GM19395 (cell line): Measurements from ENCODE around the gene PKN2.
"Not testable (repeated sequence)": the region's sequence is repeated elsewhere in the genome, so short reads cannot be mapped to it uniquely, and the experiment has no call there.

Source experiments
- ATAC-seq: cut with Tn5 transposase; IDR thresholded peaks from one replicate; pipeline ENCODE4 v1.9.1; 2021; ENCODE audit warnings: mild to moderate bottlenecking, moderate library complexity; ENCODE audit not compliant: unreplicated experiment

The PKN2 gene

GRCh38 chr1:88784551-88784950 lies 100.5 kb downstream of the PKN2 start:
- no peak for ATAC-seq

DNA sequence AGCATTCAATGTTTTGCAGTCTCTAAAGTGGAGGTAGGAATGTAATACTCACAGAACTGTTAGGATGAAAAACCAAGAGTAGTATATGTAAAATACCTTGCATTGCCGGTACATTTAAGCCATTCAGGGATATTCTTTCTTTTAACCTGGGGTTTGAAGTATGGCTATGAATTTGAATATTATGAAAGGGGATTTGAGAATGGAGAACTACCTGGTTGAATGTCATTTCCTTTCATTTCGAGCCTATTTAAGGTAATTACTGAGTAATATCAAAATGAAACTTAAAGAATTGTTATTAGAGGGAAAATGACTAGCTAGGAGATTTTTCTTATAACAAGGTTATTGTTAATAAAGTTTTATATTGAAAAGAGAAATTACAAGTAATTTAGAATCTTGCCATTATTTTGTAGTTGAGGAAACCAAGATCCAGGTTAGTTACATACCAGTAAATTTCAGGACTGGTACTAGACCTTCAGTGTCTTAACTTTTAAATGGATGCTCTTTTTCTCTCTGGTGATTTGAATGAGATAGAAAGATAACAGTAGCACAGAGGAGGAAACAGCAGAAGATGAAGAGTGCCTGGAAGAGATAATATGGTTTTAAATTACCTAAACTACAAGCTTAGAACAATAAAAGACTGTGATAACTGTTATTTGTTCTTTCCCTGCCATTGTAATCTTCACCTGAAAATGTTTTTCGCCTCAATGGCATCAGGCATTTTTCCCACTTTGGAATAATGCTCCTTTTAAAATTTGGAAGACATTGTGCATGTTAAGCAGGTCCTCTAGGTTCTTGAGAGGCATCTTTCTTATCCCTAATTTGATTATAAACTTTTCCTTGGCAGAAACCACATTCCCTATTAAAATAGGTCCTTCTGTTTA lies 103.2 kb downstream of the PKN2 start:
- peak; percentile 52 for ATAC-seq

DNA sequence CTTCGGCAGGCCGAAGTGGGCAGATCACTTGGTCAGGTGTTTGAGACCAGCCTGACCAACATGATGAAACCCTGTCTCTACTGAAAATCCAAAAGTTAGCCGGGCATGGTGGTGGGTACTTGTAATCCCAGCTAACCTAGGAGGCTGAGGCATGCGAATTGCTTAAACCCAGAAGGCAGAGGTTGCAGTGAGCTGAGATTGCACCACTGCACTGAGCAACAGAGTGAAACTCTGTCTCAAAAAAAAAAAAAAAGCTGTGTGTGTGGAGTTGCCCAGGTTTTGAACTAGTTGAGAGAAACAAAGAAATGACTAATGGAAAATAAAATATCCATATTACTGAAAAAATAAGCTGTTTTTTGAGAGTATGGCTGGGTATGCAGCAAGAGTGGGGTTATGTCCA lies 107.1 kb downstream of the PKN2 start:
- no peak for ATAC-seq

DNA sequence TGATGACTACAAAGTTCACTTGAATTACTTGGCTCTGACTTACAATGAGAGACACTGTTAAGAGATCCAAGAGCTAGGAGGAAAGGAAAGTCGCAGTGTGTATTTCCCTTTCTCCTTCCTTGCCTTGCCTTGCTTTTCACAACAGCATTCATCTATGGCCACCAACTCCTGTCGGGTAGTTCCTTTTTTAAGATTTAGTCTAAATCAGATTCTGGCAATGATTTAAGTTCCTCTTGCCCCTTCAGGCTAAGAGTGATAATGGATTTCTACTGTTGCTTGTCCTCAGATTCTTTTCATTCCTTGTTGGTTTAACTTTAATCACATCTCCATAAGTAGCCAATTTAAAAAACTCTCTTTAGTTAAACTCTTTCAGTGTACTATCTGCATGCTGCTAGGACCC lies 115.4 kb downstream of the PKN2 start:
- ATAC-seq: no peak

DNA sequence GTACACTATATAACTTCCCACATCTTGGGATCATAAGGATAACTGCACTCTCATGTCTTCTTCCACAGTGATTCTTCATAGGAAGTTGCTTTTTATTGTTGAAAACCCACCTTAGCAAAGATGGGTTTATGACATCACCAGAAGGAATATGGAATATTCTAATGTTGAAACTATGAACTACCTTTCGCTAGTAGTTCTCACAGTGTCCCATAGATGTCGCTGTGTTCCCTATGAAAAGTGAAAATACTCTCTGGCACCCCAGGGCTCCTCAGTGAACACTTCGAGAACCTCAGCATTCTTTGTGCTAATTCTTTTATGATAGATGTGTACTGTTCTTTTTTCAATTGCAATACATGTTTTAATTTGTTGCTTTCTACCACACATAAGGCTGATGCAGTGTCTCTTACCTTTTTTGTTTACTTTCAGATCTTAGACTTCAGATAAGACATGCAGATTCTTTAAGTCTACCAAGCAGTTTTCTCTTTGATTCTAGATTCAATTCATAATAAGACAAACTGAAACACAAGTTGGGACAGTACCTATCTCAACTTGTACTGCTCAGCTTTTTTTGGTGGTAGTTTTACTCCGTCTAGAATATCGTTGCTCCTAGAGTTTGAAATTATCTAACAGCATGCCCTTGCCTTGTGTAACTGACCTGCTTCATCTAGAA lies 116.4 kb downstream of the PKN2 start:
- ATAC-seq: no peak

GRCh38 chr1:88801575-88802208 lies 117.6 kb downstream of the PKN2 start:
- no peak for ATAC-seq

DNA sequence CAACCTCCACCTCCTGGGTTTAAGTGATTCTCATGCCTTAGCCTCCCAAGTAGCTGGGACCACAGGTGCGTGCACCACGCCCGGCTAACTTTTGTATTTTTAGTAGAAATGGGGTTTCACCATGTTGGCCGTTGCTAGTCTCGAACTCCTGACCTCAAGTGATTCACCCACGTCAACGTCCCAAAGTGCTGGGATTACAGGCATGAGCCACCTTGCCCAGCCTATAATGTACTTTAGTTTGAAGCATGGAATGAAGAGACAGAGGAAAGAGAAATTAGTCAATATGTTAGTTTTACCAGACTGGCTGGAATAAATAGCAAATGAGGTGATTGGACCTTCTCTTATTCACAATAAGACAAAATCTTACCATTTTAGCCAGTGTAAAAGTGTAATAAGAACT lies 118.3 kb downstream of the PKN2 start:
- ATAC-seq: no peak

DNA sequence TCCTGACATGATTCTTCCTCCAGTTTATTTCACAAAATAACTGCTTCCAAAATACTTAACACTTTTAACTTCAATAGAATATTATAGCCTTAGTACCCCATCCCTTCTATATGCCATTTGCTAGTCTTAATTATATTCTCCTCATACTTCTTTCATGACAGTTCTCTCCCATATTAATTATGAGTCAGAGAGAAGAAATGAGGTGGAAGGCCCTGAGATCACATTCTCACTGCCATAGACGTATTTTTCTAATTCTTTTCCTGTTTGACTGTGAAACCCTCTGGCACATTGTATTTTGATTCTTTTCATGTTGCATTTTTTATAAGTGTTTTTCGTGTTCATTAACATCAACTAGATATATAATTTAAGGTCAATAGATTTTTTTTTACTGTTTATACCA lies 118.9 kb downstream of the PKN2 start:
- ATAC-seq: no peak

- no peak for ATAC-seq
These were observed 119.4 kb downstream of the PKN2 start for GRCh38 chr1:88803444-88803843.

- no peak for ATAC-seq
These were observed 128.3 kb downstream of the PKN2 start for GRCh38 chr1:88812366-88812765.

DNA sequence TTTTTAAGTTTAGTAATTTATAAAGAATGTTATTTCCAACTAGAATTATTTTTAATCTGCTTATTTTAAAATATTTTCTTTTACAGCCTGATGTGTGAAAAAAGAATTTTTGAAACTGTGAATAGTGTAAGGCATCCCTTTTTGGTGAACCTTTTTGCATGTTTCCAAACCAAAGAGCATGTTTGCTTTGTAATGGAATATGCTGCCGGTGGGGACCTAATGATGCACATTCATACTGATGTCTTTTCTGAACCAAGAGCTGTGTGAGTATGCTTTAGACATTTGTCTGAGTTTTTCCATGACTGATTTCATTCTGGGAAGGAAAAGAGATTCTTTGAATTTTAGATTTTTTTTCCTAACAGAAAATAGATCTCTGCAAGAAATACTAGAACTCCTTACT lies 129.4 kb downstream of the PKN2 start:
- no peak for ATAC-seq

- ATAC-seq: not testable (repeated sequence)
These were observed 135.6 kb downstream of the PKN2 start for GRCh38 chr1:88819642-88820041.

DNA sequence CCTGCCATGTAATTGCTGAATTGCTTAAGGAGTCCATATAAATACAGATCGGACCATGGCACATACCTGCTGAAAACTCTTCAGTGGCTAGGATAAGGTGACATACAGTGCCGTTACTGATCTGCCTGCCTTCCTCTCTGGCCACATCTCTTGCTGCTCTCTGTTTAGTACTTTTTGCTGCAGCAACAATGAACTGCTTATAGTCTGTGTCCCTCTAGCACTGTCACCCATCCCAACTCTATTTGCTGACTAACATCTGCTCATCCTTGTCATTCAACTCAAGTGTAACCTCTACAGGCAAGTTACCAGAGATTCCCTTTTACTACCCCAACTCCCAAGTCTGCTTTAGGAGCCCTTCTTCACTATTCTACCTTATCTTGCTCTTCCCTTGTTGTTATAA lies 141.6 kb downstream of the PKN2 start:
- ATAC-seq: no peak

- no peak for ATAC-seq
These were observed 163.6 kb downstream of the PKN2 start for GRCh38 chr1:88847643-88848042.

GRCh38 chr1:88851303-88852063 lies 167.4 kb downstream of the PKN2 start:
- ATAC-seq: no peak

DNA sequence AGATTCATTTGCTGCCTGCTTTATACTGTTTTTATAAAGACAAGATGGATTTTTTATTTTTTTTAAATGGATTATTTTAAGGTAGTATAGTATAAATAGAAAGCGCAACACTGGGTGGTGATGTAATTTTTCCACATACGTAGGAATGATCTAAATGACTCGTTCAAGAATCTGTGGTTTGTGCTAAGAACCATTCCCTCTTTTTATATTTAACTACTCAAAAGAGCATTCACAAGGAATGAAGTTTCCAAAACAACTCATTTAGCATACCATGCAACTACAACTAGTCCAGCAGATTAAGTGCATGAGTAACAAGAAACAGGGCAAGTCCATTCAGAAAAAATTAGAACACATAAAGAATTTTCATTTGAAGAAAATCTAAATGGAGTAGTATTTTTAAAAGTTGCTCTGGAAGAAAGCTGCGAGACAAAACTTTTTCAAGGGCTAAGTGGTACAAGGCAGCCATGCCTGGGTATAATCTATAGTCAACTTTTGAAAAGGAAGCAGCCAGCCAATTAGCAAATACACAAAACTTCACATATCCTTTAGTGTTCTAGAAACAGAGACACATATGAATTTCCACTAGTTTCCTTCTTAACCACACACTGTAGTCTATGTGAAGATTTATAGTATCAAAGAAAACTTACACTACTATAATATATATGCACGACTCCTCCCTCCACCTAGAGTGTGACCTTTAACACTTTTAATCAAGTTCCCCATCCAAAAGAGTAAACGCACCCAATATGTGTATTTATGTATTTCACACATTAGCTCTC lies 183.9 kb downstream of the PKN2 start:
- no peak for ATAC-seq

- not testable (repeated sequence) for ATAC-seq
These were observed 185.6 kb downstream of the PKN2 start for GRCh38 chr1:88869644-88870043.

- ATAC-seq: no peak
These were observed 189.8 kb downstream of the PKN2 start for GRCh38 chr1:88873737-88874349.

- no peak for ATAC-seq
These were observed 191.5 kb downstream of the PKN2 start for GRCh38 chr1:88875595-88875994.
